ENCODE measurements around the gene CAMK2A. TPM values are rescaled to one million over a fixed set of nuclear protein-coding genes. Genes with fewer than 3 reads are reported as not detected.

The CAMK2A gene
- total RNA-seq, 1 donor from 2014 or later = 1.5 TPM

DNA sequence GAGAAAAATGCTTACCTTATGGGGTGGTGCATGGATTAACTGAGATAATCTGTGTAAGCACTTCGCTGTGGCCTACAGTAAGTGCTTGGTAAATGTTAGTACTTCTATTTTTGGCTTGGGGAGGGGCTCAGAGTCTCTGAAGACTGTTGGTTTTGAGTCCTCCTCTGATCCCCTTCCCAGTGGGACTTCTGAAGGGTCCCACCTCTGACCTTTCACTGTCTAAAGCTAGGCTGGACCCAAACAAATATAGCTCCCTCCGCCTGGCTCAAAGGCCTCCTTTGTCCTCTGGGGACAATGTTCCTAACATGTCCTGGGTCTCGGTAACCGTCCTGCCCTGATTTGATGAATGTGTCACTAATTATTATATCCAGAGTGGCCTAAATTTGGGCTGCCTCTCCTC is 34.8 kb downstream of the CAMK2A start:
- Histone ChIP-seq H3K9me3 (no peaks in the 10 kb centered on the region), H3K27ac (no peak overlapping the region), H3K27me3 (no peaks in the 10 kb centered on the region), H3K4me1 (no peaks in the 10 kb centered on the region), H3K4me3 (no peak overlapping the region), H3K36me3 (no peaks in the 10 kb centered on the region)
- DNase-seq (no peak), ATAC-seq (no peak)
- intact Hi-C loops (cut with DNase I) = no loop called here
- TF ChIP-seq, protein P1, sequence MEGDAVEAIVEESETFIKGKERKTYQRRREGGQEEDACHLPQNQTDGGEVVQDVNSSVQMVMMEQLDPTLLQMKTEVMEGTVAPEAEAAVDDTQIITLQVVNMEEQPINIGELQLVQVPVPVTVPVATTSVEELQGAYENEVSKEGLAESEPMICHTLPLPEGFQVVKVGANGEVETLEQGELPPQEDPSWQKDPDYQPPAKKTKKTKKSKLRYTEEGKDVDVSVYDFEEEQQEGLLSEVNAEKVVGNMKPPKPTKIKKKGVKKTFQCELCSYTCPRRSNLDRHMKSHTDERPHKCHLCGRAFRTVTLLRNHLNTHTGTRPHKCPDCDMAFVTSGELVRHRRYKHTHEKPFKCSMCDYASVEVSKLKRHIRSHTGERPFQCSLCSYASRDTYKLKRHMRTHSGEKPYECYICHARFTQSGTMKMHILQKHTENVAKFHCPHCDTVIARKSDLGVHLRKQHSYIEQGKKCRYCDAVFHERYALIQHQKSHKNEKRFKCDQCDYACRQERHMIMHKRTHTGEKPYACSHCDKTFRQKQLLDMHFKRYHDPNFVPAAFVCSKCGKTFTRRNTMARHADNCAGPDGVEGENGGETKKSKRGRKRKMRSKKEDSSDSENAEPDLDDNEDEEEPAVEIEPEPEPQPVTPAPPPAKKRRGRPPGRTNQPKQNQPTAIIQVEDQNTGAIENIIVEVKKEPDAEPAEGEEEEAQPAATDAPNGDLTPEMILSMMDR (IDR thresholded peaks at IDR 0.05) = no peak

DNA sequence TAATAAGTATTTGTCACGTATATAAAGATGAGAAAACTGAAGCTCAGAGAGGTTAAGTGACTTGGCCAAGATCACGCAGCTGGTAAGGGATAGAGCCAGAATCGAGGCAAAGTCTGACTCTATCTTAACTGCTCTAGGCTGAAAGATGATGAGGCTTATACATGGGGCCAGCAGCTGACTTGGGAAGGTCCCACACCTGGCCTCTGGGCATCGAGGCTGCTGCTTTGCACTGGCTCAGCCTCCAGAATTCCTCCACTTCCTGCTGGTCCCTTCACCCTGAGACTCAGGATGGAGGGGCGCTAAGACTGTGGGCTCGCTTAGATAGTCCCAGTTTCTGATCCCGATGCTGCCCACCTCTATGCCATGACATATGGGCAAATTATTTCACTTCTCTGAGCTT is 35.2 kb downstream of the CAMK2A start:
- H3K4me1 ChIP-seq = no peaks in the 10 kb centered on the region
- no peak overlapping the region for H3K4me3 ChIP-seq
- TF ChIP-seq, protein P1 (IDR thresholded peaks at IDR 0.05) = no peak
- no peak for DNase-seq
- no peaks in the 10 kb centered on the region for H3K9me3 ChIP-seq
- no peaks in the 10 kb centered on the region for H3K36me3 ChIP-seq
- no peak for ATAC-seq
- no peak overlapping the region for H3K27ac ChIP-seq
- intact Hi-C loops (cut with DNase I) = no loop called here
- no peaks in the 10 kb centered on the region for H3K27me3 ChIP-seq

DNA sequence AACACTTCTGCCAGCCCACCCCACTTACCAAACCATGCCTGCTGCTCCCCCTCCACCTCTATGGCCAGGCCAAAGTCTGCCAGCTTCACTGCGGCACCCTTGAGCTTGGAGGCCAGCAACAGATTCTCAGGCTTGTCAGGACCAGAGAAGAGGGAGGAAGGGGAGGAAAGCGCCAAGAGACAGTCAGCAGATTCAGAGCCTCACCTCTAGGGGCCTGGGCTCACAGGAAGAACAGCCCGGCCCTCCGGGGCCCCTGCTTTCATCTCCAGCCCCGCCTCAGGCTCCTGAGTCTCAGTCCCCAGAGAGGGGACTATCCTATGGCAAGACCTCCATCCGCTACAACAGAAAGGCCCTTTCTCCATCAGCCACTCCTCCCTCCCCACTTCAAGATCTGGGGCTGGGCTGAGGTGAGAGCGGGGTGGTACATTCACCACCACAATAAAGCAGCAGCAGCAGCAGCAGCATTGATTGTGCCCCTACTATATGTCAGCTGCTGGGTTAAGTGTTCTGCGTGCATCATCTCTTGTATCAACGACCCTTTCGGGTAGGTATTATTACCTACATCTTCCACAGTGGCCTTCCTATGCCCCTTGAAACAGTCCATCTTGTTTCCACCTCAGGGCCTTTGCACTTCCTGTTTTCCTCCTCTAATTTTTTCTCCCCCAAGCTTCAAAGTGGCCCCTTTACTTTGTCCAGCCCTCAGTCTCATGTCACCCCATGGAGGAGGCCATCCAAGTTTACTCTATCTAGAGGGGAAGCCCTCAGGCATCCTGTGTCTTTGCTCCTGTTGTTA is 36.0 kb downstream of the CAMK2A start:
- H3K9me3 ChIP-seq = no peaks in the 10 kb centered on the region
- DNase-seq (no peak), ATAC-seq (no peak)
- no peaks in the 10 kb centered on the region for H3K4me1 ChIP-seq
- no peak overlapping the region for H3K27ac ChIP-seq
- intact Hi-C loops (cut with DNase I) = no loop called here
- H3K36me3 ChIP-seq = no peaks in the 10 kb centered on the region
- H3K27me3 ChIP-seq = no peaks in the 10 kb centered on the region
- no peak overlapping the region for H3K4me3 ChIP-seq
- TF ChIP-seq, protein P1 (IDR thresholded peaks at IDR 0.05) = no peak

DNA sequence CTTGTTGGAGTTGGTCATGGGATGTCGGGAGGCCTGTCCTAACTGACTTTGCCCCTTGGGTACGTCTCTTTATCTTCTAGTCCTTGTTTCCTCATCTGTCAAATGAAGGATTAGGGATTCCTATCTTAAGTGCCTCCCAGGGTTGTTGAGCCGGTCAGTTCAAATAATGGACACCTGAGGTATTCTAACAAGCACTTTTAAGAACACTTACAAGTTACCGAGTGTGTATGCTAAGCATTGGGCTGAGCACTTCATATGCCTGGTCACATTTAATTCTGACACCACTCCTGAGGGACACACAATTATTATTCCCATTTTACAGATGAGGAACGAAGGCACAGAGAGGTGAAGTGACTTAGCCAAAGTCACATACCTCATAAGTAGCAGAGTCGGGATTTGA is 37.1 kb downstream of the CAMK2A start:
- no peaks in the 10 kb centered on the region for H3K27me3 ChIP-seq
- intact Hi-C loops (cut with DNase I) = no loop called here
- no peaks in the 10 kb centered on the region for H3K4me1 ChIP-seq
- TF ChIP-seq, protein P1 (IDR thresholded peaks at IDR 0.05) = no peak
- no peak overlapping the region for H3K27ac ChIP-seq
- no peak overlapping the region for H3K4me3 ChIP-seq
- H3K36me3 ChIP-seq = no peaks in the 10 kb centered on the region
- ATAC-seq = peak; percentile 56
- H3K9me3 ChIP-seq = no peaks in the 10 kb centered on the region
- no peak for DNase-seq

DNA sequence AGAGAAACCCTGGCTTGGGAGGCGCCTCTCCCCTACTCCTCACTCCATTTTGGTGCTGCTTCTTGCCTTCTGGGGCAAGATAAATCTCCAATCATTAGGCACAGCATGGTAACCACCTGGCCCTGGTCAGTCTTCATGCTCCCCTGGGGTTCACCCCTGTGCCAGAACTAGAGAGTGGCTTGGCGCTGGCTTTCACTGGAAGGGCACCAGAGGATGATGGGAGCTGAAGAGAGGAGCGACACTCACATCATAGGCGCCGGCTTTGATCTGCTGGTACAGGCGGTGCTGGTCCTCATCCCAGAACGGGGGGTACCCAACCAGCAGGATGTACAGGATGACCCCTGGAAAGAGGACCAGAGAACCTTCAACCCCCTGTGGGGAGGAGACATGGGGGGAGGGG is 38.1 kb downstream of the CAMK2A start:
- ATAC-seq (no peak), DNase-seq (no peak)
- Histone ChIP-seq H3K27me3 (no peaks in the 10 kb centered on the region), H3K4me3 (no peak overlapping the region), H3K9me3 (no peaks in the 10 kb centered on the region), H3K27ac (no peak overlapping the region), H3K4me1 (no peaks in the 10 kb centered on the region), H3K36me3 (no peaks in the 10 kb centered on the region)
- TF ChIP-seq, protein P1 (IDR thresholded peaks at IDR 0.05) = no peak
- intact Hi-C loops (cut with DNase I) = no loop called here
